ENCODE results near the gene ICAM1. TPM values are rescaled to one million over a fixed set of nuclear protein-coding genes. Genes with fewer than 3 reads are reported as not detected.
A peak's percentile ranks its signal among the peaks of the same experiment; 100 is the strongest.

Gene ICAM1, protein sequence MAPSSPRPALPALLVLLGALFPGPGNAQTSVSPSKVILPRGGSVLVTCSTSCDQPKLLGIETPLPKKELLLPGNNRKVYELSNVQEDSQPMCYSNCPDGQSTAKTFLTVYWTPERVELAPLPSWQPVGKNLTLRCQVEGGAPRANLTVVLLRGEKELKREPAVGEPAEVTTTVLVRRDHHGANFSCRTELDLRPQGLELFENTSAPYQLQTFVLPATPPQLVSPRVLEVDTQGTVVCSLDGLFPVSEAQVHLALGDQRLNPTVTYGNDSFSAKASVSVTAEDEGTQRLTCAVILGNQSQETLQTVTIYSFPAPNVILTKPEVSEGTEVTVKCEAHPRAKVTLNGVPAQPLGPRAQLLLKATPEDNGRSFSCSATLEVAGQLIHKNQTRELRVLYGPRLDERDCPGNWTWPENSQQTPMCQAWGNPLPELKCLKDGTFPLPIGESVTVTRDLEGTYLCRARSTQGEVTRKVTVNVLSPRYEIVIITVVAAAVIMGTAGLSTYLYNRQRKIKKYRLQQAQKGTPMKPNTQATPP
- 10 to 100 TPM in 3 of 5 experiments, 1 to 10 TPM in 2; 3.6 to 47.2 (median 16.3) TPM for total RNA-seq
- polyA plus RNA-seq: 1 to 10 TPM; 1.2 to 3.9 TPM
- total RNA-seq: 17.5 reads per million, percentile 47 among the genes with 10 or more reads in this experiment

DNA sequence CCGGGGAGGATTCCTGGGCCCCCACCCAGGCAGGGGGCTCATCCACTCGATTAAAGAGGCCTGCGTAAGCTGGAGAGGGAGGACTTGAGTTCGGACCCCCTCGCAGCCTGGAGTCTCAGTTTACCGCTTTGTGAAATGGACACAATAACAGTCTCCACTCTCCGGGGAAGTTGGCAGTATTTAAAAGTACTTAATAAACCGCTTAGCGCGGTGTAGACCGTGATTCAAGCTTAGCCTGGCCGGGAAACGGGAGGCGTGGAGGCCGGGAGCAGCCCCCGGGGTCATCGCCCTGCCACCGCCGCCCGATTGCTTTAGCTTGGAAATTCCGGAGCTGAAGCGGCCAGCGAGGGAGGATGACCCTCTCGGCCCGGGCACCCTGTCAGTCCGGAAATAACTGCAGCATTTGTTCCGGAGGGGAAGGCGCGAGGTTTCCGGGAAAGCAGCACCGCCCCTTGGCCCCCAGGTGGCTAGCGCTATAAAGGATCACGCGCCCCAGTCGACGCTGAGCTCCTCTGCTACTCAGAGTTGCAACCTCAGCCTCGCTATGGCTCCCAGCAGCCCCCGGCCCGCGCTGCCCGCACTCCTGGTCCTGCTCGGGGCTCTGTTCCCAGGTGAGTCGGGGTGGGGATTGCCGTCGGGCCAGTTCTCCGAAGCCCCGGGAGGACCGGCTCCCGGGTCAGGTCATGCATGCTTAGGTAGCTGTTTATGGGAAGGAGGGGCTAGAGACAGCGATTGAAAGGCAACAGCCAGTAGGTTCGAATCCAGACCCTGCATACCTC is at the start of gene ICAM1:
Gene ICAM1, plus strand, starts transcription at position 505 of the 779 bp plus-strand sequence. Its CDS starts 40 bp downstream, at position 545.
- Histone ChIP-seq H3K9me3 (ENCODE audit: control insufficient read depth in 2 of 3, low read length in 3 of 3) (no peaks in the 10 kb centered on the region), H3K4me3 (ENCODE audit: low read length) (peak within 1 kb of the TSS; percentile 78), H3K27ac (ENCODE audit: low read depth, low read length) (peak within 1 kb of the TSS; percentile 75), H3K4me1 (ENCODE audit: control insufficient read depth in 2 of 2, insufficient read depth in 2 of 2, low read length in 2 of 2) (peaks cover 7 to 13% of the 10 kb centered on the region in 2 donors), H3K27me3 (ENCODE audit: control insufficient read depth in 2 of 2, insufficient read depth in 2 of 2, low read length in 2 of 2) (no peaks in the 10 kb centered on the region), H3K36me3 (ENCODE audit: control insufficient read depth in 2 of 3, insufficient read depth in 3 of 3, low read length in 3 of 3) (peaks cover 0 to 9% (median 0%) of the 10 kb centered on the region in 3 experiments)
- DNase-seq (peak; percentile 48 to 80 (median 56)), ATAC-seq (peak; percentile 71)
- Mint-ChIP-seq H3K9me3 (no peaks in the 10 kb centered on the region), H3K4me3 (peak within 1 kb of the TSS; percentile 80 to 88 (median 86)), H3K36me3 (peaks cover 0 to 14% (median 3%) of the 10 kb centered on the region in 5 donors), H3K27ac (peak within 1 kb of the TSS; percentile 79 to 96 (median 88)), H3K4me1 (peaks cover 8 to 47% (median 23%) of the 10 kb centered on the region in 7 donors), H3K27me3 (no peaks in the 10 kb centered on the region)
- ChIA-PET CTCF (interaction anchor here (0.6 to 6.4 kb wide), 24 partner anchors 8 to 1115 kb away, joined by 3 to 146 read pairs (median 5); partner anchors contain the start of genes ICAM4 and TYK2), POLR2A (interaction anchor here (0.6 to 3.5 kb wide), 19 partner anchors 15 to 381 kb away, joined by 3 to 31 read pairs (median 4); partner anchors contain the start of genes FDX2, ICAM4, ICAM5 and MRPL4)
- intact Hi-C loops (cut with micrococcal nuclease): loop anchor here (1.0 to 5.0 kb wide), 4 partner anchors 18 to 296 kb away; partner anchors contain the start of genes ICAM5 (in 2 of the 2), TYK2 (in 2 of the 2), CDKN2D (in 1 of the 2) and KRI1 (in 1 of the 2)

DNA sequence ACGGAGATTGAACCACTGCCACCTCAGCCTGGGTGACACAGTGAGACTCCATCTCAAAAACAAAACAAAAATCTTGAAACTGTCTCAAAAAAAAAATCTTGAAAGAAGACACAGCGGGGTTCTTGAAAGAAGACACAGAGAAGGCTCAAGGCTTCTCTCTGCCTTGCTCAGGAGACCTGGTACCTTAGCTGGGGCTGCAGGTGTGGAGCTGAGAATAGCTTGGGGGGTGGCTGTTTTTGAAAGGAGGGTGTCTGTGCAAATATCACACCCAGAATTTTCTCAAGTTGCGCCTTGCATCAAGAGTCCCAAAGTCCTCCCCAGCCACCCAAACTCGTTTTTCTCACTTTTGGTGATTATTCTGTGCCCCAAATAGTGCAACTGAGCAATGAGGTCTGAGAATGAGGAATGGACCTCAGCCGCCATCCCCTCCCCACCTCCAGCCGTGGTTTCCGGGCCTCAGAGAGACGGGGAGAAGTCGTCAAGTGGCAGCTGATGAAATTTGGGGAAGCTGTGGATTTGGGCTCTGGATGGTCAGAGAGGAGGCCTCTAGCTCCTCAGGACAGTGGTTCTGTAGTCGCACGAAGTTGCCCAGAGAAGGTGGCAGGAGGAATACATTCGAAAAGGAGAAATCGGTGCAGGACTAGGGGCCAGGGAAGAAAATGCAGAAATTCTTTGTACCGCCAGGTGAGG is 48.6 kb upstream of the ICAM1 start:
- DNase-seq: no peak

DNA sequence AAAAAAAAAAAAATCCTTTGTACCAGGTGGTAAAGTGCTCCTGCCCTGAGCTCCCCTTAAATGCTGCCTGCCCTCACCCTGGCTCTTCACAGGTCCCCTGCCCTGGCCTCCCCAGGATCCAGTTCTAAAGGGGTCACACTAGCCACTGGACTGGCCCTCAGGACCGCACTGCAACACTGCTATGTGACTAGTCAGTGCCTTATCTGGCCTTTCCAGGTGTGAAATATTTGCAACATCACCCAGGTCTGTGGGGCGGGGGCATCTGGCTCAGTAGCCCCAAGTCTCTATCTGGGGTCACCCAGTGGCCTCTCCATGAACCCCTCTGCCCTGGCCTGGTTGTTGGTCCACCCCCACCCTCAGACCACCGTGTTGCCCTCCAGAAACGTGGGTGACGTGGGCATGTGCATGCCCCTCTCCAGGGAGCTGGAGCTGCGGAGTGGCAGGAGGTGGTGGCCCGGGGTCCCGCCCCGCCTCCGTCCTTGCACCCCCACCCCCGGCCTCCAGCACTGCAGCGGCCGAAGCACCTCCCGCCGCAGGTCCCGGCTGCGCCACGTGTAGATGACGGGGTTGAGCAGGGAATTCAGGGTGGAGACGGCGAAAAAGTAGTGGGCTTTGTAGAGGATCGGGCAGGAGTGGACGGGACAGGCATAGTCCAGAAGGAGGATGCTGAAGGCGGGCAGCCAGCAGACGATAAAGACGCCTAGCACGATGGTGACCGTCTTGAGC is 47.3 kb upstream of the ICAM1 start:
- no peak overlapping the region for H3K27ac Mint-ChIP-seq
- Histone ChIP-seq H3K4me1 (ENCODE audit: control insufficient read depth in 2 of 2, insufficient read depth in 2 of 2, low read length in 2 of 2) (no peaks in the 10 kb centered on the region), H3K27ac (ENCODE audit: low read depth, low read length) (no peak overlapping the region), H3K9me3 (ENCODE audit: control insufficient read depth in 2 of 3, low read length in 3 of 3) (no peaks in the 10 kb centered on the region), H3K36me3 (ENCODE audit: control insufficient read depth in 2 of 3, insufficient read depth in 3 of 3, low read length in 3 of 3) (peaks cover 0 to 9% (median 0%) of the 10 kb centered on the region in 3 experiments), H3K4me3 (ENCODE audit: low read length) (no peak overlapping the region), H3K27me3 (ENCODE audit: control insufficient read depth in 2 of 2, insufficient read depth in 2 of 2, low read length in 2 of 2) (no peaks in the 10 kb centered on the region)
- no peaks in the 10 kb centered on the region for H3K27me3 Mint-ChIP-seq
- DNase-seq: no peak
- ChIA-PET CTCF (interaction anchor here (1.2 kb wide), 1 partner anchor 10 kb away, joined by 5 read pairs; no protein-coding TSS in a partner anchor), POLR2A (interaction anchor here (0.6 to 0.7 kb wide), 3 partner anchors 9 to 284 kb away, joined by 3 to 4 read pairs (median 3); no protein-coding TSS in a partner anchor)
- no peaks in the 10 kb centered on the region for H3K9me3 Mint-ChIP-seq
- intact Hi-C loops (cut with micrococcal nuclease): no loop called here
- H3K4me1 Mint-ChIP-seq: peaks cover 0 to 10% (median 7%) of the 10 kb centered on the region in 7 donors
- no peak overlapping the region for H3K4me3 Mint-ChIP-seq
- no peak for ATAC-seq
- H3K36me3 Mint-ChIP-seq: peaks cover 0 to 11% (median 5%) of the 10 kb centered on the region in 5 donors

More for the DNA sequence above, 48.6 kb upstream of the ICAM1 start:
- H3K4me1 Mint-ChIP-seq: peaks cover 0 to 10% (median 7%) of the 10 kb centered on the region in 7 donors
- Histone ChIP-seq H3K9me3 (ENCODE audit: control insufficient read depth in 2 of 3, low read length in 3 of 3) (no peaks in the 10 kb centered on the region), H3K4me1 (ENCODE audit: control insufficient read depth in 2 of 2, insufficient read depth in 2 of 2, low read length in 2 of 2) (no peaks in the 10 kb centered on the region), H3K4me3 (ENCODE audit: low read length) (no peak overlapping the region), H3K27me3 (ENCODE audit: control insufficient read depth in 2 of 2, insufficient read depth in 2 of 2, low read length in 2 of 2) (no peaks in the 10 kb centered on the region), H3K36me3 (ENCODE audit: control insufficient read depth in 2 of 3, insufficient read depth in 3 of 3, low read length in 3 of 3) (peaks cover 0 to 9% (median 0%) of the 10 kb centered on the region in 3 experiments), H3K27ac (ENCODE audit: low read depth, low read length) (no peak overlapping the region)
- ATAC-seq: no peak
- H3K4me3 Mint-ChIP-seq: no peak overlapping the region
- H3K36me3 Mint-ChIP-seq: peaks cover 0 to 11% (median 5%) of the 10 kb centered on the region in 5 donors
- ChIA-PET POLR2A (no interaction called here), CTCF (interaction anchor here (0.7 to 1.2 kb wide), 3 partner anchors 11 to 273 kb away, joined by 5 to 8 read pairs (median 5); partner anchors contain the start of gene DNMT1)
- H3K27ac Mint-ChIP-seq: peak overlapping the region in 1 of 9 donors; percentile 29
- no peaks in the 10 kb centered on the region for H3K9me3 Mint-ChIP-seq
- H3K27me3 Mint-ChIP-seq: no peaks in the 10 kb centered on the region
- intact Hi-C loops (cut with micrococcal nuclease): no loop called here

DNA sequence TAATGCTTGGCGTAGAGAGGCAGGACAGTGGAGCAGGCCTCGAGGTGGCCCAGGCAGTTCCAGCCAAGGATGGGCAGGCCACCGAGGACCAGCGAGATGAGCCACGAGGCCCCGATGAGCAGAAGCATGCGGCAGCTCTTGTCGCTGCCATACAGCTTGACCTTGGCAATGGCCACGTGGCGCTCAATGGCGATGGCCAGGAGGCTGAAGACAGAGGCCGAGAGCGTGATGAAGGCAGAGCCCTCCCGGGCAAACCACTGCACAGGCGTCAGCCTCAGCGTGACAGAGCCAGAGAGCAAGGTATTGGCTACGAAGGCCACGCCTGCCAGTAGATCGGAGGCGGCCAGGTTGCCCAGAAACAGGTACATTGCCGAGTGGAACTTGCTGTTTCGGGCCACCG is 46.6 kb upstream of the ICAM1 start:
- H3K27me3 ChIP-seq (ENCODE audit: control insufficient read depth in 2 of 2, insufficient read depth in 2 of 2, low read length in 2 of 2): no peaks in the 10 kb centered on the region
- H3K36me3 ChIP-seq (ENCODE audit: control insufficient read depth in 2 of 3, insufficient read depth in 3 of 3, low read length in 3 of 3): peaks cover 0 to 9% (median 0%) of the 10 kb centered on the region in 3 experiments
- no peaks in the 10 kb centered on the region for H3K9me3 ChIP-seq (ENCODE audit: control insufficient read depth in 2 of 3, low read length in 3 of 3)
- intact Hi-C loops (cut with micrococcal nuclease): no loop called here
- Mint-ChIP-seq H3K27ac (no peak overlapping the region), H3K27me3 (no peaks in the 10 kb centered on the region), H3K36me3 (peaks cover 0 to 11% (median 5%) of the 10 kb centered on the region in 5 donors), H3K4me3 (no peak overlapping the region), H3K4me1 (peaks cover under 1 to 14% (median 11%) of the 10 kb centered on the region in 7 donors), H3K9me3 (no peaks in the 10 kb centered on the region)
- no peak overlapping the region for H3K4me3 ChIP-seq (ENCODE audit: low read length)
- H3K27ac ChIP-seq (ENCODE audit: low read depth, low read length): no peak overlapping the region
- DNase-seq (no peak), ATAC-seq (no peak)
- ChIA-PET POLR2A (no interaction called here), CTCF (interaction anchor here (0.6 kb wide), 2 partner anchors 291 to 362 kb away, joined by 3 to 5 read pairs; no protein-coding TSS in a partner anchor)
- H3K4me1 ChIP-seq (ENCODE audit: control insufficient read depth in 2 of 2, insufficient read depth in 2 of 2, low read length in 2 of 2): peaks cover 2 to 5% of the 10 kb centered on the region in 2 donors

DNA sequence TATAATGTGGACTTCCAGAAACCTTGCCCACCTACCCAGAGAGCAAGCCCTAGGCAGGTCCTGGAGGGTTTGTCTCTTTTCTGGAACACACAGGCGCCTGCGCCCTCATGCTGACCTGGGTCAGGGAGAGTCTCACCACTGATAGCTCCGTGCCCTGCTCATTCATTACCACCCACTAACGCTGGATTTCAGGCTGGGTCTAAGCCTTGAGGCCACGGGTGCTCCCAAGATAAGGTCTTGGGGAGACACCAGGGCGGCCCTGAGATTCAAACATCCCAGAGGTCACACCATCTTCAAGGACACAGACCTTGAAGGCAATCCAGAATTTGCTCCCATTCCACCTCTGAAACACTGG is 44.9 kb upstream of the ICAM1 start:
- no peak for DNase-seq
- H3K9me3 Mint-ChIP-seq: no peaks in the 10 kb centered on the region

More for the DNA sequence above, 44.9 kb upstream of the ICAM1 start:
- no peak overlapping the region for H3K27ac ChIP-seq (ENCODE audit: low read depth, low read length)
- Mint-ChIP-seq H3K4me3 (no peak overlapping the region), H3K36me3 (peaks cover 0 to 11% (median 5%) of the 10 kb centered on the region in 5 donors), H3K27me3 (no peaks in the 10 kb centered on the region), H3K4me1 (peaks cover 7 to 20% (median 14%) of the 10 kb centered on the region in 7 donors), H3K27ac (peak overlapping the region in 2 of 9 donors; percentile 18 to 28)
- H3K4me1 ChIP-seq (ENCODE audit: control insufficient read depth in 2 of 2, insufficient read depth in 2 of 2, low read length in 2 of 2): peaks cover 8 to 12% of the 10 kb centered on the region in 2 donors
- H3K36me3 ChIP-seq (ENCODE audit: control insufficient read depth in 2 of 3, insufficient read depth in 3 of 3, low read length in 3 of 3): peaks cover 0 to 17% (median 0%) of the 10 kb centered on the region in 3 experiments
- H3K27me3 ChIP-seq (ENCODE audit: control insufficient read depth in 2 of 2, insufficient read depth in 2 of 2, low read length in 2 of 2): no peaks in the 10 kb centered on the region
- CTCF ChIA-PET: interaction anchor here (0.6 to 5.1 kb wide), 3 partner anchors 24 to 162 kb away, joined by 3 to 44 read pairs (median 4); partner anchors contain the start of gene MRPL4
- intact Hi-C loops (cut with micrococcal nuclease): no loop called here
- POLR2A ChIA-PET: interaction anchor here (0.9 to 1.8 kb wide), 3 partner anchors 8 to 24 kb away, joined by 4 to 5 read pairs (median 5); no protein-coding TSS in a partner anchor
- H3K9me3 ChIP-seq (ENCODE audit: control insufficient read depth in 2 of 3, low read length in 3 of 3): no peaks in the 10 kb centered on the region
- no peak overlapping the region for H3K4me3 ChIP-seq (ENCODE audit: low read length)
- no peak for ATAC-seq

All from naive thymus-derived CD4-positive, alpha-beta T cell (primary cell).